ENCODE data around the gene C15orf39. TPM values are rescaled to one million over a fixed set of nuclear protein-coding genes. Genes with fewer than 3 reads are reported as not detected.

The C15orf39 gene
- total and polyA plus RNA-seq, 2 experiments from 2014 or later = 13.4 to 54.1 TPM

DNA sequence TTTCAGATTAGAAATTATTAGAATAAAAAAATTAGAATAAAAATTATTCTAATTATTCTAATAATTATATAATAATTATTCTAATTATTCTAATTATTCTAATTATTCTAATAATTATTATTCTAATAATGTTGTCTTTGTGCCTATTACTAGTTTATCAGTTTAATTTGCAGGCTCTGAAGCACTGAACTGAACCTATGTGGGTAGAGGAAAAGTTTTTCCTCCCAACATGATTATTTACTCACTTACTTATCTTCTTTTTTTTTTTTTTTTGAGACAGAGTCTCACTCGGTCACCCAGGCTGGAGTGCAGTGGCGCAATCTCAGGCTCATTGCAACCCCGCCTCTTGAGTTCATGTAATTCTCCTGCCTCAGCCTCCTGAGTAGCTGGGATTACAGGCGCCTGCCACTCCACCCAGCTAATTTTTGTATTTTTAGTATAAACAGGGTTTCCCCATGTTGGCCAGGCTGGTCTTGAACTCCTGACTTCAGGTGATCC, 39.7 kb upstream of the C15orf39 start:
- no peaks in the 10 kb centered on the region for H3K9me2 ChIP-seq (ENCODE audit: insufficient read depth)
- TF ChIP-seq, protein P1, sequence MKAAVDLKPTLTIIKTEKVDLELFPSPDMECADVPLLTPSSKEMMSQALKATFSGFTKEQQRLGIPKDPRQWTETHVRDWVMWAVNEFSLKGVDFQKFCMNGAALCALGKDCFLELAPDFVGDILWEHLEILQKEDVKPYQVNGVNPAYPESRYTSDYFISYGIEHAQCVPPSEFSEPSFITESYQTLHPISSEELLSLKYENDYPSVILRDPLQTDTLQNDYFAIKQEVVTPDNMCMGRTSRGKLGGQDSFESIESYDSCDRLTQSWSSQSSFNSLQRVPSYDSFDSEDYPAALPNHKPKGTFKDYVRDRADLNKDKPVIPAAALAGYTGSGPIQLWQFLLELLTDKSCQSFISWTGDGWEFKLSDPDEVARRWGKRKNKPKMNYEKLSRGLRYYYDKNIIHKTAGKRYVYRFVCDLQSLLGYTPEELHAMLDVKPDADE (IDR thresholded peaks at IDR 0.05) = no peak
- no peak overlapping the region for H3K4me3 Mint-ChIP-seq
- no peaks in the 10 kb centered on the region for H4K20me1 ChIP-seq (replicated peaks; ENCODE audit: insufficient read depth)
- H3K79me2 ChIP-seq (replicated peaks; ENCODE audit: insufficient read depth) = no peaks in the 10 kb centered on the region
- DNase-seq (ENCODE audit: low spot score) (no peak), ATAC-seq (no peak)
- no peak overlapping the region for H3K27ac ChIP-seq (ENCODE audit: low read depth)
- H2AFZ ChIP-seq = no peak overlapping the region
- H3K4me2 ChIP-seq = no peak overlapping the region
- H3K27me3 Mint-ChIP-seq (ENCODE audit: insufficient read depth, low read depth, poor library complexity) = peaks cover 6% of the 10 kb centered on the region
- H3K4me1 ChIP-seq (ENCODE audit: insufficient read depth) = peaks cover 9% of the 10 kb centered on the region
- peaks cover 5% of the 10 kb centered on the region; the same call in 1 of the 3 replicates for H3K4me1 Mint-ChIP-seq
- H3K36me3 ChIP-seq (ENCODE audit: insufficient read depth) = peaks cover 6% of the 10 kb centered on the region; the same call in 1 of the 2 replicates
- H3K27ac Mint-ChIP-seq = no peak overlapping the region
- H3K9me3 Mint-ChIP-seq = peaks cover 19% of the 10 kb centered on the region
- no peaks in the 10 kb centered on the region for H3K27me3 ChIP-seq (ENCODE audit: insufficient read depth)
- peaks cover 15% of the 10 kb centered on the region; the same call in 2 of the 3 replicates for H3K36me3 Mint-ChIP-seq (ENCODE audit: low read depth)
- H3K4me3 ChIP-seq = no peak overlapping the region
- no peaks in the 10 kb centered on the region for H3F3A ChIP-seq (replicated peaks; ENCODE audit: low read depth)

DNA sequence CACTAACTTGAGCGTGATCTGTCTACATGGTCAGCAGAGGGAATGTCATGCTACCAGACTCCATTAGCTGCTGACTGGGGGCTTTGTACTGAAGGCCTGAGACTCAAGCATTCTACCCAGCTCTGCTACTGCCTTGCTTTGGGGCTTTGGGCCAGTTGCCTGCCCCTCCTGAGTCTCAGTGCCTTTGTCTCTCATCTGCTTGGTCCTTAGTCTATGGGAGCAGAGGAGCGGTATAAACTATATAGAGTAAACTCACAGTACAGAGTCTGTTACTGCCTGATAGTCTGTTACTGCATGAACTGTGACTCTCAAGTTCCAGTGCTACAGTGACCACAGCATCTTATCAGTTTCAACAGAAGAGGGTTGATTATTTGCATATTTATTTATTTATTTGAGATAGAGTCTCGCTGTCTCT, 38.5 kb upstream of the C15orf39 start:
- H3K27me3 ChIP-seq (ENCODE audit: insufficient read depth) = no peaks in the 10 kb centered on the region
- H3K9me2 ChIP-seq (ENCODE audit: insufficient read depth) = no peaks in the 10 kb centered on the region
- DNase-seq (ENCODE audit: low spot score) = no peak
- peaks cover 6% of the 10 kb centered on the region; the same call in 1 of the 2 replicates for H3K36me3 ChIP-seq (ENCODE audit: insufficient read depth)
- no peak overlapping the region for H3K4me2 ChIP-seq
- H3K79me2 ChIP-seq (replicated peaks; ENCODE audit: insufficient read depth) = no peaks in the 10 kb centered on the region
- H4K20me1 ChIP-seq (replicated peaks; ENCODE audit: insufficient read depth) = no peaks in the 10 kb centered on the region
- no peak overlapping the region for H2AFZ ChIP-seq
- no peak overlapping the region for H3K4me3 Mint-ChIP-seq
- H3K27me3 Mint-ChIP-seq (ENCODE audit: insufficient read depth, low read depth, poor library complexity) = peaks cover 10% of the 10 kb centered on the region
- peaks cover 5% of the 10 kb centered on the region; the same call in 1 of the 3 replicates for H3K4me1 Mint-ChIP-seq
- no peak overlapping the region for H3K27ac Mint-ChIP-seq
- H3F3A ChIP-seq (replicated peaks; ENCODE audit: low read depth) = no peaks in the 10 kb centered on the region
- peaks cover 22% of the 10 kb centered on the region for H3K9me3 Mint-ChIP-seq
- H3K4me3 ChIP-seq = no peak overlapping the region
- H3K36me3 Mint-ChIP-seq (ENCODE audit: low read depth) = peaks cover 18% of the 10 kb centered on the region; the same call in 2 of the 3 replicates
- no peak overlapping the region for H3K27ac ChIP-seq (ENCODE audit: low read depth)
- H3K4me1 ChIP-seq (ENCODE audit: insufficient read depth) = peaks cover 9% of the 10 kb centered on the region
- ATAC-seq = no peak
- TF ChIP-seq ZNF331 (CRISPR knock-in tag; IDR thresholded peaks at IDR 0.05; ENCODE audit: low read depth) = no peak
- TF ChIP-seq ZNF114 (CRISPR knock-in tag; IDR thresholded peaks at IDR 0.05) = no peak
- no peak for TF ChIP-seq JUNB (IDR thresholded peaks at IDR 0.05; ENCODE audit: unreplicated experiment)
- TF ChIP-seq, protein P1 (IDR thresholded peaks at IDR 0.05) = no peak
- no peak for TF ChIP-seq CREB1 (CRISPR knock-in tag; IDR thresholded peaks at IDR 0.05; ENCODE audit: low read depth)
- TF ChIP-seq, protein P2, sequence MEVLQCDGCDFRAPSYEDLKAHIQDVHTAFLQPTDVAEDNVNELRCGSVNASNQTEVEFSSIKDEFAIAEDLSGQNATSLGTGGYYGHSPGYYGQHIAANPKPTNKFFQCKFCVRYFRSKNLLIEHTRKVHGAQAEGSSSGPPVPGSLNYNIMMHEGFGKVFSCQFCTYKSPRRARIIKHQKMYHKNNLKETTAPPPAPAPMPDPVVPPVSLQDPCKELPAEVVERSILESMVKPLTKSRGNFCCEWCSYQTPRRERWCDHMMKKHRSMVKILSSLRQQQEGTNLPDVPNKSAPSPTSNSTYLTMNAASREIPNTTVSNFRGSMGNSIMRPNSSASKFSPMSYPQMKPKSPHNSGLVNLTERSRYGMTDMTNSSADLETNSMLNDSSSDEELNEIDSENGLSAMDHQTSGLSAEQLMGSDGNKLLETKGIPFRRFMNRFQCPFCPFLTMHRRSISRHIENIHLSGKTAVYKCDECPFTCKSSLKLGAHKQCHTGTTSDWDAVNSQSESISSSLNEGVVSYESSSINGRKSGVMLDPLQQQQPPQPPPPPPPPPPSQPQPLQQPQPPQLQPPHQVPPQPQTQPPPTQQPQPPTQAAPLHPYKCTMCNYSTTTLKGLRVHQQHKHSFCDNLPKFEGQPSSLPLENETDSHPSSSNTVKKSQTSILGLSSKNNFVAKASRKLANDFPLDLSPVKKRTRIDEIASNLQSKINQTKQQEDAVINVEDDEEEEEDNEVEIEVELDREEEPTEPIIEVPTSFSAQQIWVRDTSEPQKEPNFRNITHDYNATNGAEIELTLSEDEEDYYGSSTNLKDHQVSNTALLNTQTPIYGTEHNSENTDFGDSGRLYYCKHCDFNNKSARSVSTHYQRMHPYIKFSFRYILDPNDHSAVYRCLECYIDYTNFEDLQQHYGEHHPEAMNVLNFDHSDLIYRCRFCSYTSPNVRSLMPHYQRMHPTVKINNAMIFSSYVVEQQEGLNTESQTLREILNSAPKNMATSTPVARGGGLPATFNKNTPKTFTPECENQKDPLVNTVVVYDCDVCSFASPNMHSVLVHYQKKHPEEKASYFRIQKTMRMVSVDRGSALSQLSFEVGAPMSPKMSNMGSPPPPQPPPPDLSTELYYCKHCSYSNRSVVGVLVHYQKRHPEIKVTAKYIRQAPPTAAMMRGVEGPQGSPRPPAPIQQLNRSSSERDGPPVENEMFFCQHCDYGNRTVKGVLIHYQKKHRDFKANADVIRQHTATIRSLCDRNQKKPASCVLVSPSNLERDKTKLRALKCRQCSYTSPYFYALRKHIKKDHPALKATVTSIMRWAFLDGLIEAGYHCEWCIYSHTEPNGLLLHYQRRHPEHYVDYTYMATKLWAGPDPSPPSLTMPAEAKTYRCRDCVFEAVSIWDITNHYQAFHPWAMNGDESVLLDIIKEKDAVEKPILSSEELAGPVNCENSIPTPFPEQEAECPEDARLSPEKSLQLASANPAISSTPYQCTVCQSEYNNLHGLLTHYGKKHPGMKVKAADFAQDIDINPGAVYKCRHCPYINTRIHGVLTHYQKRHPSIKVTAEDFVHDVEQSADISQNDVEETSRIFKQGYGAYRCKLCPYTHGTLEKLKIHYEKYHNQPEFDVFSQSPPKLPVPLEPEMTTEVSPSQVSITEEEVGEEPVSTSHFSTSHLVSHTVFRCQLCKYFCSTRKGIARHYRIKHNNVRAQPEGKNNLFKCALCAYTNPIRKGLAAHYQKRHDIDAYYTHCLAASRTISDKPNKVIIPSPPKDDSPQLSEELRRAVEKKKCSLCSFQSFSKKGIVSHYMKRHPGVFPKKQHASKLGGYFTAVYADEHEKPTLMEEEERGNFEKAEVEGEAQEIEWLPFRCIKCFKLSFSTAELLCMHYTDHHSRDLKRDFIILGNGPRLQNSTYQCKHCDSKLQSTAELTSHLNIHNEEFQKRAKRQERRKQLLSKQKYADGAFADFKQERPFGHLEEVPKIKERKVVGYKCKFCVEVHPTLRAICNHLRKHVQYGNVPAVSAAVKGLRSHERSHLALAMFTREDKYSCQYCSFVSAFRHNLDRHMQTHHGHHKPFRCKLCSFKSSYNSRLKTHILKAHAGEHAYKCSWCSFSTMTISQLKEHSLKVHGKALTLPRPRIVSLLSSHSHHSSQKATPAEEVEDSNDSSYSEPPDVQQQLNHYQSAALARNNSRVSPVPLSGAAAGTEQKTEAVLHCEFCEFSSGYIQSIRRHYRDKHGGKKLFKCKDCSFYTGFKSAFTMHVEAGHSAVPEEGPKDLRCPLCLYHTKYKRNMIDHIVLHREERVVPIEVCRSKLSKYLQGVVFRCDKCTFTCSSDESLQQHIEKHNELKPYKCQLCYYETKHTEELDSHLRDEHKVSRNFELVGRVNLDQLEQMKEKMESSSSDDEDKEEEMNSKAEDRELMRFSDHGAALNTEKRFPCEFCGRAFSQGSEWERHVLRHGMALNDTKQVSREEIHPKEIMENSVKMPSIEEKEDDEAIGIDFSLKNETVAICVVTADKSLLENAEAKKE (CRISPR knock-in tag; IDR thresholded peaks at IDR 0.05) = no peak
- TF ChIP-seq POLR2AphosphoS5 (IDR thresholded peaks at IDR 0.05; ENCODE audit: low read depth) = no peak
- TF ChIP-seq EZH2 (IDR thresholded peaks at IDR 0.05; ENCODE audit: low read depth, unreplicated experiment) = no peak
- TF ChIP-seq STAT1 (IDR thresholded peaks at IDR 0.05; ENCODE audit: unreplicated experiment) = no peak
- TF ChIP-seq EZH2phosphoT487 (IDR thresholded peaks at IDR 0.05; ENCODE audit: unreplicated experiment) = no peak
- TF ChIP-seq, protein P3, sequence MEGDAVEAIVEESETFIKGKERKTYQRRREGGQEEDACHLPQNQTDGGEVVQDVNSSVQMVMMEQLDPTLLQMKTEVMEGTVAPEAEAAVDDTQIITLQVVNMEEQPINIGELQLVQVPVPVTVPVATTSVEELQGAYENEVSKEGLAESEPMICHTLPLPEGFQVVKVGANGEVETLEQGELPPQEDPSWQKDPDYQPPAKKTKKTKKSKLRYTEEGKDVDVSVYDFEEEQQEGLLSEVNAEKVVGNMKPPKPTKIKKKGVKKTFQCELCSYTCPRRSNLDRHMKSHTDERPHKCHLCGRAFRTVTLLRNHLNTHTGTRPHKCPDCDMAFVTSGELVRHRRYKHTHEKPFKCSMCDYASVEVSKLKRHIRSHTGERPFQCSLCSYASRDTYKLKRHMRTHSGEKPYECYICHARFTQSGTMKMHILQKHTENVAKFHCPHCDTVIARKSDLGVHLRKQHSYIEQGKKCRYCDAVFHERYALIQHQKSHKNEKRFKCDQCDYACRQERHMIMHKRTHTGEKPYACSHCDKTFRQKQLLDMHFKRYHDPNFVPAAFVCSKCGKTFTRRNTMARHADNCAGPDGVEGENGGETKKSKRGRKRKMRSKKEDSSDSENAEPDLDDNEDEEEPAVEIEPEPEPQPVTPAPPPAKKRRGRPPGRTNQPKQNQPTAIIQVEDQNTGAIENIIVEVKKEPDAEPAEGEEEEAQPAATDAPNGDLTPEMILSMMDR (conservative IDR thresholded peaks at IDR 0.05; ENCODE audit: low read depth in 2 of 2) = no peak
- no peak for TF ChIP-seq NANOG (IDR thresholded peaks at IDR 0.05; ENCODE audit: borderline replicate concordance)

Data from GM23338 (cell line).